ENCODE measurements around the gene PLK5. TPM values are rescaled to one million over a fixed set of nuclear protein-coding genes. Genes with fewer than 3 reads are reported as not detected.

The PLK5 gene
- total and polyA plus RNA-seq, 2 donors (not counting 1 experiment from before 2014, with no cell fraction given) = not detected

DNA sequence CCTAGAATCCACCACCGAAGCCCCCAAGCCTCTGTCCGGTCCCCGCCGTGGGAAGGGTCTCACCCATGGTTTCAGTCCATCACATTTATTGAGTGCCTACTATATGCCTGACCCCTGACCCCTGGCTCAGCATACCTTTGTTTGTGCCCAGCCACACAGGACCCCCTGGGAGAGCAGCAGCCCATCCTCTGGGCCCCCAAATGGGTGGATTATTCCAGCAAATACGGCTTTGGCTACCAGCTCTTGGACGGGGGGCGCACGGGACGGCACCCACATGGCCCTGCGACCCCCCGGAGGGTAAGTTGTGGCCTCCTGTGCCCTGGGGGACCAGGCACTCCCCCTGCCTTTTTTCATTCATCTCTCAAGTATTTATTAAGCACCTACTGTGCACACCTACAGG lies 7.7 kb downstream of the PLK5 start:
- Histone ChIP-seq H3K4me2 (ENCODE audit: extremely low read depth, insufficient read depth, low read length) (no peak overlapping the region), H3K4me3 (replicated peaks in 1 of 4; ENCODE audit: control extremely low read depth in 1 of 4, insufficient read depth in 1 of 4, low read depth in 3 of 4, low read length in 4 of 4) (no peak overlapping the region), H4K20me1 (ENCODE audit: control insufficient read depth, extremely low read depth, insufficient read depth, low read length) (no peaks in the 10 kb centered on the region), H3K9me3 (ENCODE audit: control insufficient read depth, insufficient read depth, low read depth, low read length) (no peaks in the 10 kb centered on the region), H3K36me3 (ENCODE audit: control insufficient read depth, insufficient read depth, low read length) (no peaks in the 10 kb centered on the region), H3K79me2 (ENCODE audit: control insufficient read depth, insufficient read depth, low read length) (no peaks in the 10 kb centered on the region), H3K4me1 (ENCODE audit: control insufficient read depth, extremely low read depth, insufficient read depth, low read length) (no peaks in the 10 kb centered on the region), H3K27me3 (ENCODE audit: control insufficient read depth, insufficient read depth, low read length) (no peaks in the 10 kb centered on the region), H3K9ac (ENCODE audit: insufficient read depth, low read length) (no peak overlapping the region), H2AFZ (ENCODE audit: low read length) (no peak overlapping the region), H3K27ac (ENCODE audit: insufficient read depth, low read length) (no peak overlapping the region)
- TF ChIP-seq, protein P1, sequence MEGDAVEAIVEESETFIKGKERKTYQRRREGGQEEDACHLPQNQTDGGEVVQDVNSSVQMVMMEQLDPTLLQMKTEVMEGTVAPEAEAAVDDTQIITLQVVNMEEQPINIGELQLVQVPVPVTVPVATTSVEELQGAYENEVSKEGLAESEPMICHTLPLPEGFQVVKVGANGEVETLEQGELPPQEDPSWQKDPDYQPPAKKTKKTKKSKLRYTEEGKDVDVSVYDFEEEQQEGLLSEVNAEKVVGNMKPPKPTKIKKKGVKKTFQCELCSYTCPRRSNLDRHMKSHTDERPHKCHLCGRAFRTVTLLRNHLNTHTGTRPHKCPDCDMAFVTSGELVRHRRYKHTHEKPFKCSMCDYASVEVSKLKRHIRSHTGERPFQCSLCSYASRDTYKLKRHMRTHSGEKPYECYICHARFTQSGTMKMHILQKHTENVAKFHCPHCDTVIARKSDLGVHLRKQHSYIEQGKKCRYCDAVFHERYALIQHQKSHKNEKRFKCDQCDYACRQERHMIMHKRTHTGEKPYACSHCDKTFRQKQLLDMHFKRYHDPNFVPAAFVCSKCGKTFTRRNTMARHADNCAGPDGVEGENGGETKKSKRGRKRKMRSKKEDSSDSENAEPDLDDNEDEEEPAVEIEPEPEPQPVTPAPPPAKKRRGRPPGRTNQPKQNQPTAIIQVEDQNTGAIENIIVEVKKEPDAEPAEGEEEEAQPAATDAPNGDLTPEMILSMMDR (conservative IDR thresholded peaks at IDR 0.05 in 1 of 2, IDR thresholded peaks at IDR 0.05 in 1 of 2; ENCODE audit: low read depth in 1 of 2, low read length in 2 of 2) = no peak
- DNase-seq (ENCODE audit: low read depth in 2 of 2) = no peak

GRCh38 chr19:1532003-1532402 lies 8.1 kb downstream of the PLK5 start:
- H3K9ac ChIP-seq (ENCODE audit: insufficient read depth, low read length) = no peak overlapping the region
- no peak for DNase-seq (ENCODE audit: low read depth in 2 of 2)
- no peak overlapping the region for H3K27ac ChIP-seq (ENCODE audit: insufficient read depth, low read length)
- no peaks in the 10 kb centered on the region for H3K4me1 ChIP-seq (ENCODE audit: control insufficient read depth, extremely low read depth, insufficient read depth, low read length)
- no peak overlapping the region for H3K4me3 ChIP-seq (replicated peaks in 1 of 4; ENCODE audit: control extremely low read depth in 1 of 4, insufficient read depth in 1 of 4, low read depth in 3 of 4, low read length in 4 of 4)
- no peaks in the 10 kb centered on the region for H3K36me3 ChIP-seq (ENCODE audit: control insufficient read depth, insufficient read depth, low read length)
- no peaks in the 10 kb centered on the region for H3K79me2 ChIP-seq (ENCODE audit: control insufficient read depth, insufficient read depth, low read length)
- no peak for TF ChIP-seq EZH2 (IDR thresholded peaks at IDR 0.05; ENCODE audit: low read length, missing control alignments)
- TF ChIP-seq, protein P1 (conservative IDR thresholded peaks at IDR 0.05 in 1 of 2, IDR thresholded peaks at IDR 0.05 in 1 of 2; ENCODE audit: low read depth in 1 of 2, low read length in 2 of 2) = no peak
- H3K27me3 ChIP-seq (ENCODE audit: control insufficient read depth, insufficient read depth, low read length) = no peaks in the 10 kb centered on the region
- H3K9me3 ChIP-seq (ENCODE audit: control insufficient read depth, insufficient read depth, low read depth, low read length) = no peaks in the 10 kb centered on the region
- H4K20me1 ChIP-seq (ENCODE audit: control insufficient read depth, extremely low read depth, insufficient read depth, low read length) = no peaks in the 10 kb centered on the region
- no peak overlapping the region for H2AFZ ChIP-seq (ENCODE audit: low read length)
- no peak overlapping the region for H3K4me2 ChIP-seq (ENCODE audit: extremely low read depth, insufficient read depth, low read length)

GRCh38 chr19:1533510-1534150 lies 9.8 kb downstream of the PLK5 start:
- no peaks in the 10 kb centered on the region for H3K4me1 ChIP-seq (ENCODE audit: control insufficient read depth, extremely low read depth, insufficient read depth, low read length)
- TF ChIP-seq EZH2 (IDR thresholded peaks at IDR 0.05; ENCODE audit: low read length, missing control alignments) = no peak
- TF ChIP-seq, protein P1 (conservative IDR thresholded peaks at IDR 0.05 in 1 of 2, IDR thresholded peaks at IDR 0.05 in 1 of 2; ENCODE audit: low read depth in 1 of 2, low read length in 2 of 2) = no peak
- H3K36me3 ChIP-seq (ENCODE audit: control insufficient read depth, insufficient read depth, low read length) = no peaks in the 10 kb centered on the region
- no peaks in the 10 kb centered on the region for H3K9me3 ChIP-seq (ENCODE audit: control insufficient read depth, insufficient read depth, low read depth, low read length)
- H3K9ac ChIP-seq (ENCODE audit: insufficient read depth, low read length) = no peak overlapping the region
- no peak overlapping the region for H3K4me2 ChIP-seq (ENCODE audit: extremely low read depth, insufficient read depth, low read length)
- H2AFZ ChIP-seq (ENCODE audit: low read length) = no peak overlapping the region
- no peak overlapping the region for H3K4me3 ChIP-seq (replicated peaks in 1 of 4; ENCODE audit: control extremely low read depth in 1 of 4, insufficient read depth in 1 of 4, low read depth in 3 of 4, low read length in 4 of 4)
- H4K20me1 ChIP-seq (ENCODE audit: control insufficient read depth, extremely low read depth, insufficient read depth, low read length) = no peaks in the 10 kb centered on the region
- no peaks in the 10 kb centered on the region for H3K79me2 ChIP-seq (ENCODE audit: control insufficient read depth, insufficient read depth, low read length)
- no peaks in the 10 kb centered on the region for H3K27me3 ChIP-seq (ENCODE audit: control insufficient read depth, insufficient read depth, low read length)
- no peak for DNase-seq (ENCODE audit: low read depth in 2 of 2)
- H3K27ac ChIP-seq (ENCODE audit: insufficient read depth, low read length) = no peak overlapping the region
